Measurements from ENCODE around the gene SMTNL2.
"Not testable (repeated sequence)": the region's sequence is repeated elsewhere in the genome, so short reads cannot be mapped to it uniquely, and the experiment has no call there.

SMTNL2 gene

GRCh38 chr17:4617090-4617489 lies 32.8 kb downstream of the SMTNL2 start:
- TF ChIP-seq, protein P1, sequence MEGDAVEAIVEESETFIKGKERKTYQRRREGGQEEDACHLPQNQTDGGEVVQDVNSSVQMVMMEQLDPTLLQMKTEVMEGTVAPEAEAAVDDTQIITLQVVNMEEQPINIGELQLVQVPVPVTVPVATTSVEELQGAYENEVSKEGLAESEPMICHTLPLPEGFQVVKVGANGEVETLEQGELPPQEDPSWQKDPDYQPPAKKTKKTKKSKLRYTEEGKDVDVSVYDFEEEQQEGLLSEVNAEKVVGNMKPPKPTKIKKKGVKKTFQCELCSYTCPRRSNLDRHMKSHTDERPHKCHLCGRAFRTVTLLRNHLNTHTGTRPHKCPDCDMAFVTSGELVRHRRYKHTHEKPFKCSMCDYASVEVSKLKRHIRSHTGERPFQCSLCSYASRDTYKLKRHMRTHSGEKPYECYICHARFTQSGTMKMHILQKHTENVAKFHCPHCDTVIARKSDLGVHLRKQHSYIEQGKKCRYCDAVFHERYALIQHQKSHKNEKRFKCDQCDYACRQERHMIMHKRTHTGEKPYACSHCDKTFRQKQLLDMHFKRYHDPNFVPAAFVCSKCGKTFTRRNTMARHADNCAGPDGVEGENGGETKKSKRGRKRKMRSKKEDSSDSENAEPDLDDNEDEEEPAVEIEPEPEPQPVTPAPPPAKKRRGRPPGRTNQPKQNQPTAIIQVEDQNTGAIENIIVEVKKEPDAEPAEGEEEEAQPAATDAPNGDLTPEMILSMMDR (IDR thresholded peaks at IDR 0.05; ENCODE audit: insufficient read depth, missing control alignments) = no peak
- DNase-seq (ENCODE audit: insufficient read length, low spot score) = no peak
- no peak for FAIRE-seq

DNA sequence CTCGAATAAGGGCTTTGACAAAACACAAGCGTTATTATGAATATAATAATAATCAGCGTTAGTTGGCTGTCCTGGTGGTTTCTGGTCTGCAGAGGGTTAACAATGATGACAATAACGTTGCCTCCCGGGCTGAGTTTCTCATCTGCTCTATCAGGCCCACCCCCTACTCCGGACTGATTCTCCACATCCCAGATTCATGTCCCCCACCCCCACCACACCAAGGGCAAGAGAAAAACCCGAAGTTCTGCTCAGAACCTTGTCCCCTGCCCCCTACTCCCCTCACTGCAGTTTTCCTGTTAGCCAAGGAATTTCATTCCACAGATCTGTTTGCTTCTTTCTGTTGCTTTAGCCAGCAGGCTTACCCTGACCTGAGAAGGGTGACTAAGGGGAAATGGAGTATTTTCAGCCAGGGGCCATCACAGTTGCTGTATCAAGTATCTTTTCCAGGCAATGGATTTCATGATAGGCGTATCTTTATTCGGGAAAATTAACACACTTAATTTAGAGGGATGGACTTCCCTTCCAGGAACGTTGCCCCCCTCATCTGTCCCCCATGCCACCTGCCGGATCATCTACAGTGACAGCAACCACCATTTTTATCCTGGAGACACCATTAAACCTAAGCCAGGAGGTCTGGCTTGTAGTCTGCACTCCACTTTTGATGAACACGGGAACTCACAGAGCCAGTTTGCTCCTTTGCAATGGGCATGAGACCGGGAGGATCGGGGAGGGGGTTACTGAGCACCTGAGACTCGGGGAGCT lies 33.4 kb downstream of the SMTNL2 start:
- DNase-seq (ENCODE audit: insufficient read length, low spot score) = no peak
- TF ChIP-seq, protein P1 (IDR thresholded peaks at IDR 0.05; ENCODE audit: insufficient read depth, missing control alignments) = no peak
- FAIRE-seq = no peak

DNA sequence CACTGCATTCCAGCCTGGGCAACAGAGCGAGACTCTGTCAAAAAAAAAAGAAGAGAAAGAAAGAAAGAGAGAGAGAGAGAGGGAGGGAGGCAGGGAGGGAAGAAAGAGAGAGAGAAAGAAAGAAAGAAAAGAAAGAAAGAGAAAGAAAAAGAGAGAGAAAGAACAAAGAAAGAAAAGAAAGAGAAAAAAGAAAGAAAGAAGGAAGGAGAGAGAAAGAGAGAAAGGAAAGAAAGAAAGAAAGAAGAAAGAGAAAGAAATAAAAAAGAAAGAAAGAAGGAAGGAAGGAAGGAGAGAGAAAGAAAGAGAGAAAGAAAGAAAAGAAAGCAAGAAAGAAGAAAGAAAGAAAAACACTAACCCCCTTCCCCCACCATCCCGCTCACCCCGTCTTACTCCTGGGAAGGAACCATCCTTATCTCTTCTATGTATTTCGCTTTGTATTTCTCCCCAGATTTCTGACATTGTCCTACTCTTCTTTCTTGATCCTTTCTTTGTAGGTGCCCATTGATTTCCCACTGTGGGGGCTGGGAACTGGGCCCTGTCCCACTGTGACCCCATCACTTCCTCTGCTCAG lies 36.3 kb downstream of the SMTNL2 start:
- DNase-seq (ENCODE audit: insufficient read length, low spot score) = no peak
- TF ChIP-seq, protein P1 (IDR thresholded peaks at IDR 0.05; ENCODE audit: insufficient read depth, missing control alignments) = no peak
- no peak for FAIRE-seq

- FAIRE-seq (no peak), DNase-seq (ENCODE audit: insufficient read length, low spot score) (no peak)
- TF ChIP-seq, protein P1 (IDR thresholded peaks at IDR 0.05; ENCODE audit: insufficient read depth, missing control alignments) = no peak
Observed at GRCh38 chr17:4622375-4622774, 38.0 kb downstream of the SMTNL2 start.

GRCh38 chr17:4623249-4623648 lies 38.9 kb downstream of the SMTNL2 start:
- DNase-seq (ENCODE audit: insufficient read length, low spot score) = no peak
- TF ChIP-seq, protein P1 (IDR thresholded peaks at IDR 0.05; ENCODE audit: insufficient read depth, missing control alignments) = no peak
- FAIRE-seq = no peak

GRCh38 chr17:4624451-4624911 lies 40.2 kb downstream of the SMTNL2 start:
- not testable (repeated sequence) for DNase-seq (ENCODE audit: insufficient read length, low spot score); FAIRE-seq

DNA sequence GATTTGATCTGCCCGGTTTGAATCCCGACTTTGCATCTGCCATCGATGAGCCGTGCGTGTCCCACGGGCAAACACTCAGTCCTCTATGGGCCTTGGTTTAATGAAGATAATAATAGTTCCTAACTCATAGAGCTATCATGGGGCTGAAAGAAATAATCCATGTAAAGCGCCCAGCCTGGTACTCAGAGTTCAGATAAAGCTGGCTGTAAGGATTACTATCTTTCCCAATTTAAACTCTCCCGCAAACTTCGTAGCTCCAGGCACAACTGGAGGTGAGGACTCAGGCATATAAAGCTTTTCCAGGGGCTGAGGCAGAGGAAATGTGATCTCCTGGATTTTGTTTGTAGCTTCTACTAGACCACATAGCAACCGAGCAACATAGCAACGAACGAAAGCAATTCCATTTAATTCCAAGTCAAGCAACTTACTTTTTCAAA lies 40.9 kb downstream of the SMTNL2 start:
- no peak for FAIRE-seq
- no peak for DNase-seq (ENCODE audit: insufficient read length, low spot score)
- TF ChIP-seq, protein P1 (IDR thresholded peaks at IDR 0.05; ENCODE audit: insufficient read depth, missing control alignments) = no peak
